HAP-1 (cell line): ENCODE results near the gene DGCR8.
A peak's percentile ranks its signal among the peaks of the same experiment; 100 is the strongest.

Experiments used
- DNase-seq, 2 experiments: peaks; one replicate each; pipeline ENCODE4 v3.0.0-alpha.2; 2016 to 2020; ENCODE audit warnings: low spot score in 2 of 2
- H3K27me3 ChIP-seq: fragments of 250-450 bp; sonication (Bioruptor Pico); 2 replicates; pipeline ENCODE4 v1.5.1; 2020; ENCODE audit warnings: low read depth, mild to moderate bottlenecking, moderate library complexity
- H3K36me3 ChIP-seq: fragments of 250-450 bp; sonication (Bioruptor Pico); replicated peaks from 2 replicates; pipeline ENCODE4 v1.5.1; 2020; ENCODE audit warnings: mild to moderate bottlenecking
- H3K4me1 ChIP-seq: fragments of 250-450 bp; sonication (Bioruptor Pico); 2 replicates; pipeline ENCODE4 v1.5.1; 2020; ENCODE audit warnings: mild to moderate bottlenecking
- H3K4me3 ChIP-seq: fragments of 250-450 bp; sonication (Bioruptor Pico); 2 replicates; pipeline ENCODE4 v1.5.1; 2020; ENCODE audit warnings: mild to moderate bottlenecking, moderate library complexity
- H3K9me3 ChIP-seq: fragments of 250-450 bp; sonication (Bioruptor Pico); 2 replicates; pipeline ENCODE4 v1.5.1; 2020; ENCODE audit warnings: mild to moderate bottlenecking, moderate library complexity
- in situ Hi-C: fragments of 300-500 bp; cut with MboI; formaldehyde crosslinking; loops from 3 replicates; pipeline ENCODE4 v1.14.3; 2020; ENCODE audit warnings: low sequenced_read_pairs, inconsistent platforms, mixed read lengths

Gene DGCR8

GRCh38 chr22:20130319-20130718 lies 50.3 kb downstream of the DGCR8 start:
- H3K27me3 ChIP-seq, result no peaks in the 10 kb centered on the region
- no peaks in the 10 kb centered on the region for H3K9me3 ChIP-seq
- in situ Hi-C loops, result no loop called here
- peak overlapping the region; percentile 51 for H3K4me3 ChIP-seq
- no peaks in the 10 kb centered on the region for H3K4me1 ChIP-seq
- DNase-seq, result no peak
- H3K36me3 ChIP-seq, result peaks cover 23% of the 10 kb centered on the region

GRCh38 chr22:20130731-20131596 lies 50.9 kb downstream of the DGCR8 start:
- DNase-seq, result peak; percentile 39 to 86
- H3K9me3 ChIP-seq, result no peaks in the 10 kb centered on the region
- no peaks in the 10 kb centered on the region for H3K4me1 ChIP-seq
- in situ Hi-C loops, result no loop called here
- H3K4me3 ChIP-seq, result peak overlapping the region; percentile 51
- peaks cover 16% of the 10 kb centered on the region for H3K36me3 ChIP-seq
- H3K27me3 ChIP-seq, result no peaks in the 10 kb centered on the region

- Histone ChIP-seq H3K9me3 (no peaks in the 10 kb centered on the region), H3K27me3 (no peaks in the 10 kb centered on the region), H3K4me1 (no peaks in the 10 kb centered on the region), H3K36me3 (peaks cover 10% of the 10 kb centered on the region), H3K4me3 (peak within 1 kb of the TSS; percentile 61)
- in situ Hi-C loops, result no loop called here
- peak in 1 of 2 experiments; percentile 59 for DNase-seq
These were observed 51.5 kb downstream of the DGCR8 start, which contains the start of gene ZDHHC8 for GRCh38 chr22:20131597-20131858. Gene ZDHHC8, plus strand, starts transcription at chr22:20131804. Its CDS starts 144 bp downstream, at chr22:20131948.

GRCh38 chr22:20131859-20132685 lies 52.0 kb downstream of the DGCR8 start:
- peak in 1 of 2 experiments; percentile 29 for DNase-seq
- H3K9me3 ChIP-seq, result no peaks in the 10 kb centered on the region
- H3K4me1 ChIP-seq, result no peaks in the 10 kb centered on the region
- in situ Hi-C loops, result no loop called here
- H3K36me3 ChIP-seq, result peaks cover 7% of the 10 kb centered on the region
- peak overlapping the region; percentile 61 for H3K4me3 ChIP-seq
- H3K27me3 ChIP-seq, result no peaks in the 10 kb centered on the region

GRCh38 chr22:20132686-20133246 lies 52.7 kb downstream of the DGCR8 start:
- H3K4me1 ChIP-seq, result no peaks in the 10 kb centered on the region
- in situ Hi-C loops, result no loop called here
- H3K4me3 ChIP-seq, result peak overlapping the region; percentile 61
- H3K36me3 ChIP-seq, result peaks cover under 1% of the 10 kb centered on the region
- H3K27me3 ChIP-seq, result no peaks in the 10 kb centered on the region
- DNase-seq, result no peak
- H3K9me3 ChIP-seq, result no peaks in the 10 kb centered on the region

- no peak for DNase-seq
- in situ Hi-C loops, result no loop called here
- Histone ChIP-seq H3K9me3 (no peaks in the 10 kb centered on the region), H3K27me3 (no peaks in the 10 kb centered on the region), H3K4me3 (no peak overlapping the region), H3K36me3 (no peaks in the 10 kb centered on the region), H3K4me1 (no peaks in the 10 kb centered on the region)
These were observed 54.0 kb downstream of the DGCR8 start for GRCh38 chr22:20133930-20134549.

- Histone ChIP-seq H3K36me3 (no peaks in the 10 kb centered on the region), H3K27me3 (no peaks in the 10 kb centered on the region), H3K4me1 (no peaks in the 10 kb centered on the region), H3K4me3 (no peak overlapping the region), H3K9me3 (no peaks in the 10 kb centered on the region)
- no peak for DNase-seq
- in situ Hi-C loops, result no loop called here
These were observed 55.2 kb downstream of the DGCR8 start for GRCh38 chr22:20135265-20135664.

GRCh38 chr22:20135806-20136602 lies 56.0 kb downstream of the DGCR8 start:
- DNase-seq, result no peak
- no peak overlapping the region for H3K4me3 ChIP-seq
- no peaks in the 10 kb centered on the region for H3K27me3 ChIP-seq
- H3K4me1 ChIP-seq, result no peaks in the 10 kb centered on the region
- in situ Hi-C loops, result no loop called here
- H3K9me3 ChIP-seq, result no peaks in the 10 kb centered on the region
- no peaks in the 10 kb centered on the region for H3K36me3 ChIP-seq

- H3K4me3 ChIP-seq, result no peak overlapping the region
- in situ Hi-C loops, result no loop called here
- H3K36me3 ChIP-seq, result no peaks in the 10 kb centered on the region
- no peak for DNase-seq
- no peaks in the 10 kb centered on the region for H3K4me1 ChIP-seq
- H3K9me3 ChIP-seq, result no peaks in the 10 kb centered on the region
- H3K27me3 ChIP-seq, result no peaks in the 10 kb centered on the region
These were observed 56.5 kb downstream of the DGCR8 start for GRCh38 chr22:20136603-20136873.

- H3K9me3 ChIP-seq, result no peaks in the 10 kb centered on the region
- no peak for DNase-seq
- in situ Hi-C loops, result no loop called here
- H3K27me3 ChIP-seq, result no peaks in the 10 kb centered on the region
- no peaks in the 10 kb centered on the region for H3K4me1 ChIP-seq
- H3K4me3 ChIP-seq, result no peak overlapping the region
- H3K36me3 ChIP-seq, result no peaks in the 10 kb centered on the region
These were observed 57.1 kb downstream of the DGCR8 start for GRCh38 chr22:20137113-20137512.

GRCh38 chr22:20137671-20138416 lies 57.8 kb downstream of the DGCR8 start:
- no peaks in the 10 kb centered on the region for H3K27me3 ChIP-seq
- H3K4me3 ChIP-seq, result no peak overlapping the region
- H3K9me3 ChIP-seq, result no peaks in the 10 kb centered on the region
- H3K36me3 ChIP-seq, result no peaks in the 10 kb centered on the region
- DNase-seq, result no peak
- in situ Hi-C loops, result no loop called here
- H3K4me1 ChIP-seq, result no peaks in the 10 kb centered on the region

- in situ Hi-C loops, result no loop called here
- Histone ChIP-seq H3K36me3 (no peaks in the 10 kb centered on the region), H3K9me3 (no peaks in the 10 kb centered on the region), H3K4me1 (no peaks in the 10 kb centered on the region), H3K4me3 (no peak overlapping the region), H3K27me3 (no peaks in the 10 kb centered on the region)
- no peak for DNase-seq
These were observed 58.3 kb downstream of the DGCR8 start for GRCh38 chr22:20138417-20138738.

GRCh38 chr22:20138868-20139267 lies 58.8 kb downstream of the DGCR8 start:
- no peak for DNase-seq
- no peaks in the 10 kb centered on the region for H3K36me3 ChIP-seq
- no peaks in the 10 kb centered on the region for H3K4me1 ChIP-seq
- H3K27me3 ChIP-seq, result no peaks in the 10 kb centered on the region
- no peaks in the 10 kb centered on the region for H3K9me3 ChIP-seq
- H3K4me3 ChIP-seq, result no peak overlapping the region
- in situ Hi-C loops, result no loop called here
